Parathyroid adenoma (tissue), 2 donors: ENCODE results near the gene SLC9B2.
"Not testable (repeated sequence)": the region's sequence is repeated elsewhere in the genome, so short reads cannot be mapped to it uniquely, and the experiment has no call there.

Experiments used
- H2AFZ ChIP-seq: fragments of 300-600 bp; sonication (generic); one replicate; pipeline ENCODE4 v1.7.0; 2017; ENCODE audit warnings: antibody characterized with exemption, mild to moderate bottlenecking
- H3K27ac ChIP-seq: fragments of 300-600 bp; sonication (generic); one replicate; pipeline ENCODE4 v1.7.0; 2017
- H3K27me3 ChIP-seq: fragments of 300-600 bp; sonication (generic); one replicate; pipeline ENCODE4 v1.7.0; 2017; ENCODE audit warnings: low read length; ENCODE audit not compliant: control insufficient read depth, insufficient read depth
- H3K36me3 ChIP-seq: fragments of 300-600 bp; sonication (generic); one replicate; pipeline ENCODE4 v1.7.0; 2017; ENCODE audit warnings: low read length; ENCODE audit not compliant: control insufficient read depth, insufficient read depth
- H3K4me1 ChIP-seq: fragments of 300-600 bp; sonication (generic); one replicate; pipeline ENCODE4 v1.7.0; 2017; ENCODE audit warnings: control low read depth
- H3K4me2 ChIP-seq: fragments of 300-600 bp; sonication (generic); one replicate; pipeline ENCODE4 v1.7.0; 2017; ENCODE audit warnings: low read length
- H3K4me3 ChIP-seq: fragments of 300-600 bp; sonication (generic); one replicate; pipeline ENCODE4 v1.7.0; 2017; ENCODE audit warnings: low read depth, low read length
- H3K79me2 ChIP-seq: fragments of 300-600 bp; sonication (generic); one replicate; pipeline ENCODE4 v1.7.0; 2017; ENCODE audit warnings: control low read depth
- H3K9ac ChIP-seq: fragments of 300-600 bp; sonication (generic); one replicate; pipeline ENCODE4 v1.7.0; 2017; ENCODE audit warnings: mild to moderate bottlenecking
- H3K9me3 ChIP-seq: fragments of 300-600 bp; sonication (generic); one replicate; pipeline ENCODE4 v1.7.0; 2017; ENCODE audit warnings: low read length; ENCODE audit not compliant: control insufficient read depth
- CTCF ChIP-seq: fragments of 300-600 bp; sonication (generic); IDR thresholded peaks from one replicate; pipeline ENCODE4 v1.7.0; 2017; ENCODE audit warnings: antibody characterized with exemption, mild to moderate bottlenecking
- donor health status: primary hyperparathyroidism.

SLC9B2 gene

DNA sequence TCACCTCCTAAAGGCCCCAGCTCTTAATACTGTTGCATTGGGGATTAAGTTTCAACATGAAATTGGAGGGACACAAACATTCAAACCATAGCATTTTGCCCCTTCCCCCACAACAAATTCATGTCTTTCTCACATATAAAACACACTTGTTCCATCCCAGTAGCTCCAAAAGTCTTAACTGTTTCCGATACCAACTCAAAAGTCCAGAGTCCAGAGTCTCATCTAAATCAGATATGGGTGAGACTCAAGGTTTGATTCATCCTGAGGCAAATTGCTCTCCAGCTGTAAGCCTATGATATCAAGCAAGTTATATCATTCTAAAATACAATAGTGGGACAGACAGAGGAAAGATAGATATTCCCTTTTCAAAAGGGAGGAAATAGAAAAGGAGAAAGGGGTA, 65.8 kb downstream of the SLC9B2 start:
- Histone ChIP-seq H3K4me2 (no peak overlapping the region), H3K4me3 (no peak overlapping the region), H3K9ac (no peak overlapping the region), H3K27ac (peak overlapping the region; percentile 81), H3K36me3 (no peaks in the 10 kb centered on the region), H3K27me3 (no peaks in the 10 kb centered on the region), H3K9me3 (no peaks in the 10 kb centered on the region), H3K79me2 (no peaks in the 10 kb centered on the region), H3K4me1 (peaks cover 18% of the 10 kb centered on the region), H2AFZ (peak overlapping the region; percentile 73)
- TF ChIP-seq CTCF = no peak

DNA sequence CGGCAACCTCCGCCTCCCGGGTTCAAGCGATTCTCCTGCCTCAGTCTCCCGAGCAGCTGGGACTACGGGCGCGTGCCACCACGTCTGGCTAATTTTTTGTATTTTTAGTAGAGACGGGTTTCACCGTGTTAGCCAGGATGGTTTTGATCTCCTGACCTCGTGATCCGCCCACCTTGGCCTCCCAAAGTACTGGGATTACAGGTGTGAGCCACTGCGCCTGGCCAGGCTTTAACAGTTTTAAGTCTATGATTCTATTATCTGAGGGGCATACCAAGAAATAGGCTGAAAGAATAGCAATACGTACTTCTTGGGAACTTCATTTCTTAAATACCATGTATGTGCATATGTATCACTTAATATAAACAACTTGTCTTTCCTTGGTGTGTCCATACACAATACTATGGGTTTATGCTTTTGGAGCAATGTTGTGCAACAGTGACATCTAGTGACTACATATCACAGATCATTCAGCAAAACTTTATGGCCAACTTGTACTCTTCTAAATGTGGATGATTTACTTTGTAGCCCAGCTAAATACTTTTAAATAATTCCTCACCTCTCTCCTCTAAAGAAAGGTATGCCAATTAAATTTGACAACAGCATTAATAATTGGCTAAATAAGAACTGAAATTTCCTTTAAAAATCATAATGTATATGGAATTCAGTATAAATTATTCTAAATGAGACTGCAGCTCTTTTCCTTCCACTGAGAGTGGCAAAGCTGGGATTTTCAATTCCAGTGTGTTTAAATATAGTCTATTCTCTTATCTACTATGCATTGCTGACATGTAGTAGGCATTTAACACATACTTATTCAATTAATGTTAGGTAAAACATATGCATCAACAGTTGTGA, 67.5 kb downstream of the SLC9B2 start:
- H3K9me3 ChIP-seq = no peaks in the 10 kb centered on the region
- no peak overlapping the region for H3K4me3 ChIP-seq
- H3K27ac ChIP-seq = no peak overlapping the region
- no peaks in the 10 kb centered on the region for H3K27me3 ChIP-seq
- H3K4me2 ChIP-seq = no peak overlapping the region
- H3K4me1 ChIP-seq = peaks cover 18% of the 10 kb centered on the region
- peak; percentile 58 for TF ChIP-seq CTCF
- no peak overlapping the region for H2AFZ ChIP-seq
- no peaks in the 10 kb centered on the region for H3K36me3 ChIP-seq
- H3K9ac ChIP-seq = no peak overlapping the region
- no peaks in the 10 kb centered on the region for H3K79me2 ChIP-seq

DNA sequence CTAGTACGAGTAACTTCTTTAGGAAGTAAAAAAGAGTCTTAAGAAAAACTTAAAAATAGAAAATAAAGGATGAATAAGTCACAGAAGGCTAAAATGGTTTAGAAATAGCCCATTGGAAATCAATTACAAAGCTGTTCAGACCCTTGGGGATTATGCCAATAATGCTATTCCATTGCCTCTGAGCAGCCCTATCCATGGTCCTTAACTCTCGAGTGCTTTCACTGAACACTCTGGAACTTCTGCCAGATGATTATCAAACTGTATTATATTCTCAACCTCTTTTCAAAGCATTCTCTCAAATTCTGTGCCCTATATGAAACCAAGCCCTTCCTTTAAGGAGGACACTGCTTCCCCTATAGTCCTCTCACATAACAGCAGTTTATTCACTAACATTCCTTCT, 74.0 kb downstream of the SLC9B2 start:
- Histone ChIP-seq H3K27me3 (no peaks in the 10 kb centered on the region), H3K9ac (no peak overlapping the region), H3K4me3 (no peak overlapping the region), H3K4me1 (no peaks in the 10 kb centered on the region), H3K36me3 (no peaks in the 10 kb centered on the region), H3K27ac (no peak overlapping the region), H3K79me2 (no peaks in the 10 kb centered on the region), H3K9me3 (no peaks in the 10 kb centered on the region), H3K4me2 (no peak overlapping the region), H2AFZ (no peak overlapping the region)
- no peak for TF ChIP-seq CTCF

DNA sequence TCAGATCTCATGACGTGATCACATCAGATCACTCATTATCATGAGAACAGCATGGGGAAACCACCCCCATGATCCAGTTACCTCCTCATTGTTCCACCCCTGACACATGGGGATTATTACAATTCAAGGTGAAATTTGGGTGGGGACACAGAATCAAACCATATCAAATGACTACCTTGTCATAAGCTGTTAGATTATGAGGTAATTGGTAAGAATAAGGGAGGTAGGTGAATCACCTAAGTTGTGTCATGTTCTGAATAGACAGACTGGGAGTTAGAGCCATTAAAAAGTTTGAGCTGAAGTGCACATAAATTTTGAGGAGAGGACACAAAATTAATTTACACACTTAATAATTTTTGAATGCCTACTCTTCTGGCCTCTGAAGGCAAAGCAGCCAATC, 81.8 kb downstream of the SLC9B2 start:
- no peaks in the 10 kb centered on the region for H3K4me1 ChIP-seq
- no peak for TF ChIP-seq CTCF
- no peak overlapping the region for H3K27ac ChIP-seq
- no peaks in the 10 kb centered on the region for H3K36me3 ChIP-seq
- H3K9ac ChIP-seq = no peak overlapping the region
- no peak overlapping the region for H3K4me3 ChIP-seq
- H3K4me2 ChIP-seq = no peak overlapping the region
- no peaks in the 10 kb centered on the region for H3K79me2 ChIP-seq
- no peaks in the 10 kb centered on the region for H3K27me3 ChIP-seq
- no peaks in the 10 kb centered on the region for H3K9me3 ChIP-seq
- H2AFZ ChIP-seq = no peak overlapping the region

GRCh38 chr4:102993985-102994384, 82.6 kb downstream of the SLC9B2 start:
- not testable (repeated sequence) for H3K36me3 ChIP-seq, H3K9me3 ChIP-seq, H3K79me2 ChIP-seq, H3K9ac ChIP-seq, H3K4me2 ChIP-seq, H3K4me3 ChIP-seq, H2AFZ ChIP-seq, H3K27me3 ChIP-seq, H3K27ac ChIP-seq, H3K4me1 ChIP-seq
